Measurements from ENCODE around the gene CA11.

CA11 gene

DNA sequence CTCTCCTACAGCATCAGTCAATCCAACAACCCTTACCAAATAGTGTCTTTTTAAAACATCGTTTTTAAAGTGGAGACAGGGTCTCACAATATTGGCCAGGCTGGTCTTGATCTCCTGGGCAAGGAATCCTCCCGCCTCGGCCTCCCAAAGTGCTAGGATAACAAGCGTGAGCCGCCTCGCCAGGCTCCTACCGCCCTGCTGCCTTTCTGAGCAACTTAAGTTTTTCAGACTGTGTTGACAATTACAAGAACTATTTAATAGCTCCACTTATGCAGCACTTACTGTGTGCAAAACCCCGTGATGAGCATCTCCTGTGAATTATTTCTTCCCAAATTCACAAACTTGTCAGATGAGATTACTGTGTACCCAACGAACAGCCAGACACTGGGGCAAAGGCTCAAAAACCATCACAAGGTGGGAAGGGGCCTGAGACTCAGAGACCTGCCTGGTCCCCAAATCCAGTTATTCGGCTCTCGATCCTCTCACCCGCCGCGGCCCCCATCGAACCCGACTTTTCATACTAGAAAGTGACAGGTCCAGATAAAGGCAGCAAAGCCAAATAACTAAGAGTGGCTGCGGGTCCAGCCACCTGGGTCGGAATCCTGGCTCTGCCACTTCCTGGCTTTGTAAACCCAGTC, 27.6 kb downstream of the CA11 start:
- DNase-seq (ENCODE audit: low read depth): no peak
- TF ChIP-seq, protein P1, sequence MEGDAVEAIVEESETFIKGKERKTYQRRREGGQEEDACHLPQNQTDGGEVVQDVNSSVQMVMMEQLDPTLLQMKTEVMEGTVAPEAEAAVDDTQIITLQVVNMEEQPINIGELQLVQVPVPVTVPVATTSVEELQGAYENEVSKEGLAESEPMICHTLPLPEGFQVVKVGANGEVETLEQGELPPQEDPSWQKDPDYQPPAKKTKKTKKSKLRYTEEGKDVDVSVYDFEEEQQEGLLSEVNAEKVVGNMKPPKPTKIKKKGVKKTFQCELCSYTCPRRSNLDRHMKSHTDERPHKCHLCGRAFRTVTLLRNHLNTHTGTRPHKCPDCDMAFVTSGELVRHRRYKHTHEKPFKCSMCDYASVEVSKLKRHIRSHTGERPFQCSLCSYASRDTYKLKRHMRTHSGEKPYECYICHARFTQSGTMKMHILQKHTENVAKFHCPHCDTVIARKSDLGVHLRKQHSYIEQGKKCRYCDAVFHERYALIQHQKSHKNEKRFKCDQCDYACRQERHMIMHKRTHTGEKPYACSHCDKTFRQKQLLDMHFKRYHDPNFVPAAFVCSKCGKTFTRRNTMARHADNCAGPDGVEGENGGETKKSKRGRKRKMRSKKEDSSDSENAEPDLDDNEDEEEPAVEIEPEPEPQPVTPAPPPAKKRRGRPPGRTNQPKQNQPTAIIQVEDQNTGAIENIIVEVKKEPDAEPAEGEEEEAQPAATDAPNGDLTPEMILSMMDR (IDR thresholded peaks at IDR 0.05; ENCODE audit: low read depth, low read length): no peak
- TF ChIP-seq POLR2A (IDR thresholded peaks at IDR 0.05; ENCODE audit: extremely low read depth, insufficient read length) (no peak), MYC (IDR thresholded peaks at IDR 0.05; ENCODE audit: low read depth, low read length) (no peak)
- TF ChIP-seq, protein P2, sequence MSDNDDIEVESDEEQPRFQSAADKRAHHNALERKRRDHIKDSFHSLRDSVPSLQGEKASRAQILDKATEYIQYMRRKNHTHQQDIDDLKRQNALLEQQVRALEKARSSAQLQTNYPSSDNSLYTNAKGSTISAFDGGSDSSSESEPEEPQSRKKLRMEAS (IDR thresholded peaks at IDR 0.05; ENCODE audit: low read depth, low read length): no peak
- peak overlapping the region; percentile 68 for H3K4me3 ChIP-seq (ENCODE audit: low read depth, low read length)

DNA sequence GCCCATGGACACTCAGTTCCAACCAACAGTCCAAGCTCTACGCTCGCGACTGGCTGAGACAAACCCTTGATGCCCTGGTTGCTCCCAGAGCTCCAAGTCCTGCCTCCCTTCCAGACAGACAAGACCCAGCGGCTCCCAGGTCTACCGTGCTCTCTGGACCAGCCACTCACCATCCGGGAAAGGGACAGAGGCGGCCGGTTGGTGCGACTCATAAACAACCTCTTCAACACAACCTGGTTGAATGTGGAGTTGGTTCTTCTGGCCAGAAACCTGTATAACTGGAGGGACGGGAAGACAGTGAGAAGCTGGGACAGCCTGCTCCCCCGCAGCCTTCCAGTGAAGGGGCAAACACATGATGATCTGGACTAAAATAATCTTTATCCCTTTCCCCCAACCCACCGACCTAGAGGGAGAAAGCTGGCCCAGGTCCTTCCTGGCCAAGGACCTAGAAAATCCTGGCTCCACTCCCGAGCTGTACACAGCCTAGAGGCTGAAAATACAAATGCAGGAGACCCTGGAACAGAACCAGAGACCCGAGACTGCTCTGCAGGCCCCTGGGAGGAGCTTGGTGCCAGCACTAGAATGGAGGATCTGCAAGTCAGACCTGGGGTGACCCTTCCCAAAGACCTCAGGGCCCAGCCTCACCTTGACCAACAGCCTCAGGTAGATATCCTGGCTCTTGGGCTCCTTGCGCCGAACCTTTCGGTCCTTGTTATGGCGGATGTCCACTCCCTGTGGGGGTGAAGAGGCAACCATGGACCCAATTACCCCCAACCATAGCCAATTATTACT, 28.6 kb downstream of the CA11 start:
- DNase-seq (ENCODE audit: low read depth): no peak

DNA sequence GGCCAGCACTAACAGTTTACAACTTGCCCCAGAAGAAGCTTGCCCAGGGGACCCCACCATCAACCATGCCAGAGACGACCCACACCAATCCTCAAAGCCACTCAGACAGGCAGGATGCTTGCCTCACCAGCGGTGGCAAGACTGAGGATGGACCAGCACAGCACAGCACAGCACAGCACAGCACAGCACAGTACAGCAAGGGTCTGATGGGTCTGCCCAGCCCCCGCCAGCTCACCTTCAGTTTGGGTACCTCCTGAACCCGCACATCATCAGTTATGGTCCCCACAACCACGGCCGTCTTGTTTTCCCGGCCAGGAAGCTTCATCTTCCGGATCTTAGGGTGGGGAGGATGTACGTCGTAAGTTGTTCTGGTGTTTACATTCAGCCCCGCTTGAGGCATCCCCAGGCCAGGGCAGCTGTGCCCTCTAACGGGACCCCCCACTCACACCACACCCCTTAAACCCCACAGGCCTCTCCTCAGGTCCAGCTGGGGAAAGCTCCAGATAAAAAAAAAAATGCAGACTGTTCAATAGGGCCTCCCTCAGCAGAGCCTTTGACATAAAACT, 29.4 kb downstream of the CA11 start:
- H3K4me3 ChIP-seq (ENCODE audit: low read depth, low read length): peak overlapping the region; percentile 68
- no peak for DNase-seq (ENCODE audit: low read depth)
- TF ChIP-seq MYC (IDR thresholded peaks at IDR 0.05; ENCODE audit: low read depth, low read length): no peak
- TF ChIP-seq, protein P1 (IDR thresholded peaks at IDR 0.05; ENCODE audit: low read depth, low read length): no peak
- TF ChIP-seq POLR2A (IDR thresholded peaks at IDR 0.05; ENCODE audit: extremely low read depth, insufficient read length): no peak
- TF ChIP-seq, protein P2 (IDR thresholded peaks at IDR 0.05; ENCODE audit: low read depth, low read length): no peak

More for the DNA sequence above, 28.6 kb downstream of the CA11 start:
- TF ChIP-seq, protein P1 (IDR thresholded peaks at IDR 0.05; ENCODE audit: low read depth, low read length): peak; percentile 1
- TF ChIP-seq POLR2A (IDR thresholded peaks at IDR 0.05; ENCODE audit: extremely low read depth, insufficient read length): no peak
- peak overlapping the region; percentile 68 for H3K4me3 ChIP-seq (ENCODE audit: low read depth, low read length)

DNA sequence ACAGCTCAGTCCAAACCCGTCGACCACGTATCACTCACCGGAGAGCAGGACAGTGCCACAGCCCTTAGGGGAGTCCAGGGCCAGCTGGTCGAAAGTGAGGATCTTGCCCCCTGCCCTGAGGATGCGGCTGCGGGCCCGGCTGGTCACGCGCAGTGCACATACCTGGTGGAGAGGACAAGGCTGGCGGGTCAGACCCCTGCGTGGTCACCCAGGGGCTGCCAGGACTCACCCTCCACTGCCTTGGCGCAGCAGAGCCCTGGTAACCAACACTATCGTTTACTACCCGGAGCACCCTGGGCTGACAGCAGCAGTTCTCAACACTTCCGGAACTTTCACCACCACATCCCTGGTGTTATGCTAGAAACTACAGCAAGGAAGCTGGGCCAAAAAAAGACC, 29.9 kb downstream of the CA11 start:
- TF ChIP-seq, protein P2 (IDR thresholded peaks at IDR 0.05; ENCODE audit: low read depth, low read length): no peak
- no peak for TF ChIP-seq MYC (IDR thresholded peaks at IDR 0.05; ENCODE audit: low read depth, low read length)
- TF ChIP-seq, protein P1 (IDR thresholded peaks at IDR 0.05; ENCODE audit: low read depth, low read length): no peak
- no peak for TF ChIP-seq POLR2A (IDR thresholded peaks at IDR 0.05; ENCODE audit: extremely low read depth, insufficient read length)
- H3K4me3 ChIP-seq (ENCODE audit: low read depth, low read length): peak overlapping the region; percentile 68

DNA sequence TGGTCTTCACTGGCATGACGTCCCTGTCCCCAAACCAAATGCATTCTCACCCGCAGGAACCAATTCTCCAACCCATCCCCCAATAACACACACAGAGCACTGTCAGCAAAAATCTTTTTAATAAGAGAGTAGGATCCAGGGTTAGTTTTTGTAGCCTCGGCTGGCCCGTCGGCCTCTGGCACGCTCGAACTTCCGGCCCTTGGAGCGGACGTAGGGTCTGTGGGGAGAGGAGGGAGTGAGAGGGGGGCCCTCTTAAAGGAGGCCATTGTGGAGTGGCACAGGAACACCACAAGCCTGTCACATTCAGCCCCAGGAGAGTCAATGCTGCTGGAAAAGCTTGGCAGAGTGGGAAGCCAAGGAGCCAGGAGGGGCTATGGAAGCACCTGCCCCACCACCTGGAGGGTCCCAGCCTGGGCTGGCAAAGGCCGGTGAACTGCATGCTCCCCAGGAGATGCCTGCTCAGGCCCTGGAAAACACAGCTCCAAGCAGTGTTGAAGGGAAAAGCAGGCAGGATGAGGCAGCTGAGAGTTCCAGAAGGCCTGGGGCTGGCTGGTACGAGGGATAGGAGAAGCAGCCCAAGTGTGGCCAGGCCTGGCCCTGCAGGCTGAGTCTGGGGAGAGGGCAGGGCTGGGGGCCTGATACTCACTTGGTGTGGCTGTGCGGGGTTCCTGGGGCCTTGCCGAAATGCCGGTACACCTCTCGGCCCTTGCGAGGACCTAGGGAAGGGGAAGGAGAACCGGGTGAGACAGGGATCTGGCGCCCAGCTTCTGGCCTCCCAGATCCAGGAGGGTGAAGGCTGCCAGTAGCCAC, 30.6 kb downstream of the CA11 start:
- DNase-seq (ENCODE audit: low read depth): no peak
- peak overlapping the region; percentile 68 for H3K4me3 ChIP-seq (ENCODE audit: low read depth, low read length)
- TF ChIP-seq, protein P2 (IDR thresholded peaks at IDR 0.05; ENCODE audit: low read depth, low read length): no peak
- TF ChIP-seq, protein P1 (IDR thresholded peaks at IDR 0.05; ENCODE audit: low read depth, low read length): no peak
- TF ChIP-seq MYC (IDR thresholded peaks at IDR 0.05; ENCODE audit: low read depth, low read length) (no peak), POLR2A (IDR thresholded peaks at IDR 0.05; ENCODE audit: extremely low read depth, insufficient read length) (no peak)

More for the DNA sequence above, 29.9 kb downstream of the CA11 start:
- DNase-seq (ENCODE audit: low read depth): no peak

All from NB4 (cell line).